ENCODE results near the gene BEAN1. TPM values are rescaled to one million over a fixed set of nuclear protein-coding genes. Genes with fewer than 3 reads are reported as not detected.

BEAN1 gene
- total RNA-seq, 1 experiment from 2014 or later, result 0.24 TPM

DNA sequence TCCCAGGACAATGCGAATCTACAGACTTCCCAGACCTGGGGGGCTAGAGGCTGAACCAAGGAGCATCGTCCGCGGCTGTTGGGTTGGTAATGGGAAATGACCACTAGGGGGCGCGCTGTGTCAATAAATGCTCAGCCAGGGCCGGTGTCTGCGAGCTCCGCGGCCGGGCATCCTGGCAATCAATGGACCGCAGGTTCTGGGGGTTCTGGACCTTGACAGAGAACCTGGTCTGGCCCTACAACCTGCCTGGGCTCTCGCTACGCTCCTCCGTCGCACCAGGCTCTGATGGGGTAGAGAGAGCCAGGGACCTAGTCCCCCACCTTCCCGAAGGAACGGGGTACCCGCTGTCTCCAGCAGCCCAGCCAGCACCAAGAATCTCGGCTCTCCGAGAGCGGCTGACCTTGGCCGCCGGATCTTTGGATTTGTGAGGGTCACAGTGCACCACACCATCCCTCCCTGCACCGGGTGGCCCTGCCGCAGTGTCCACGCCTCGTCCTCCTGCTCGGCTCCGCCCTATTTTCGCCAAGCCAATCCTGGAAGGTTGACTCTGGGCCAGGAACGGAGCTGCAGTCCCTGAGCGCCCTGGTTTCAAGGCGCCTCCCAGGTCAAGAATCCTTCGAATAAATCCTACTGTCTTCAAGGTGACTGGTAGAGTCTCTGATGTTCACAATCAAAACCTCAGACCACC is 20.4 kb upstream of the BEAN1 start:
- Histone ChIP-seq H3K14ac (ENCODE audit: insufficient read depth, low read length) (no peak overlapping the region), H4K20me1 (ENCODE audit: control insufficient read depth, insufficient read depth, insufficient read length) (no peaks in the 10 kb centered on the region), H3K4me1 (ENCODE audit: insufficient read depth, low read length) (peaks cover 3% of the 10 kb centered on the region; the same call in 1 of the 2 replicates), H2BK20ac (ENCODE audit: low read depth, low read length, poor library complexity, severe bottlenecking) (no peak overlapping the region), H3K9me3 (ENCODE audit: control insufficient read depth, low read depth, low read length) (no peaks in the 10 kb centered on the region), H3K18ac (ENCODE audit: insufficient read length, low read depth, low read length) (no peak overlapping the region), H2AFZ (ENCODE audit: low read length) (peak overlapping the region; percentile 53), H3K79me2 (ENCODE audit: insufficient read depth, low read length) (no peaks in the 10 kb centered on the region), H4K5ac (ENCODE audit: insufficient read length, low read depth, low read length) (no peak overlapping the region), H3K23me2 (ENCODE audit: insufficient read length, low read depth, low read length, poor library complexity, severe bottlenecking) (peaks cover 4% of the 10 kb centered on the region), H3K9ac (ENCODE audit: extremely low read depth, insufficient read length, low read length) (no peak overlapping the region), H2BK12ac (ENCODE audit: insufficient read length, low read depth, low read length) (no peak overlapping the region), H3K27me3 (ENCODE audit: insufficient read depth, low read length) (no peaks in the 10 kb centered on the region), H3K4me2 (ENCODE audit: insufficient read depth, insufficient read length, low read length) (peak overlapping the region; percentile 48), H2BK120ac (ENCODE audit: low read depth, low read length, poor library complexity, severe bottlenecking) (no peak overlapping the region), H3K79me1 (ENCODE audit: insufficient read depth, low read depth, low read length, poor library complexity, severe bottlenecking) (no peaks in the 10 kb centered on the region), H4K91ac (ENCODE audit: insufficient read length, low read depth, low read length) (no peak overlapping the region), H3K56ac (ENCODE audit: insufficient read length, low read depth, low read length) (no peak overlapping the region), H3K27ac (ENCODE audit: insufficient read length, low read depth, low read length) (no peak overlapping the region), H3K4ac (ENCODE audit: low read depth, low read length) (no peak overlapping the region), H2AK5ac (ENCODE audit: insufficient read length, low read length) (no peak overlapping the region), H2BK15ac (ENCODE audit: low read depth, low read length) (no peak overlapping the region), H3T11ph (ENCODE audit: low read length) (no peak overlapping the region), H3K23ac (ENCODE audit: insufficient read length, low read depth, low read length) (no peak overlapping the region), H2BK5ac (ENCODE audit: insufficient read length, low read length) (no peak overlapping the region), H4K8ac (replicated peaks; ENCODE audit: insufficient read length, low read depth, low read length) (no peak overlapping the region)
- Mint-ChIP-seq H3K36me3 (ENCODE audit: insufficient read depth in 1 of 3, low read depth in 3 of 3) (no peaks in the 10 kb centered on the region; a peak in 1 of 7 replicates), H3K27ac (peak overlapping the region in 1 of 3 experiments; percentile 55; a peak in 1 of 7 replicates), H3K27me3 (ENCODE audit: low read depth) (peaks cover 30% of the 10 kb centered on the region), H3K9me3 (peaks cover 5 to 6% of the 10 kb centered on the region in 2 experiments; a peak in 3 of 5 replicates), H3K4me3 (peak overlapping the region; percentile 73 to 90), H3K4me1 (peaks cover 7 to 13% of the 10 kb centered on the region in 2 experiments)
- peak; percentile 91 for DNase-seq
- TF ChIP-seq, protein P1, sequence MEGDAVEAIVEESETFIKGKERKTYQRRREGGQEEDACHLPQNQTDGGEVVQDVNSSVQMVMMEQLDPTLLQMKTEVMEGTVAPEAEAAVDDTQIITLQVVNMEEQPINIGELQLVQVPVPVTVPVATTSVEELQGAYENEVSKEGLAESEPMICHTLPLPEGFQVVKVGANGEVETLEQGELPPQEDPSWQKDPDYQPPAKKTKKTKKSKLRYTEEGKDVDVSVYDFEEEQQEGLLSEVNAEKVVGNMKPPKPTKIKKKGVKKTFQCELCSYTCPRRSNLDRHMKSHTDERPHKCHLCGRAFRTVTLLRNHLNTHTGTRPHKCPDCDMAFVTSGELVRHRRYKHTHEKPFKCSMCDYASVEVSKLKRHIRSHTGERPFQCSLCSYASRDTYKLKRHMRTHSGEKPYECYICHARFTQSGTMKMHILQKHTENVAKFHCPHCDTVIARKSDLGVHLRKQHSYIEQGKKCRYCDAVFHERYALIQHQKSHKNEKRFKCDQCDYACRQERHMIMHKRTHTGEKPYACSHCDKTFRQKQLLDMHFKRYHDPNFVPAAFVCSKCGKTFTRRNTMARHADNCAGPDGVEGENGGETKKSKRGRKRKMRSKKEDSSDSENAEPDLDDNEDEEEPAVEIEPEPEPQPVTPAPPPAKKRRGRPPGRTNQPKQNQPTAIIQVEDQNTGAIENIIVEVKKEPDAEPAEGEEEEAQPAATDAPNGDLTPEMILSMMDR (conservative IDR thresholded peaks at IDR 0.05), result peak; percentile 92
- WGBS (ENCODE audit: extremely low coverage, insufficient read length, low lambda C conversion rate), result no CpG with 5 or more reads among the region's 35 CpGs
